Measurements from ENCODE around the gene CRIP3.

- TF ChIP-seq CTCF (conservative IDR thresholded peaks at IDR 0.05) (no peak), EZH2 (IDR thresholded peaks at IDR 0.05; ENCODE audit: low read depth) (no peak)
Measured at GRCh38 chr6:43296780-43297497, 11.7 kb downstream of the CRIP3 start.

Data from PC-9 (cell line).